ENCODE data around the gene CCR2.

DNA sequence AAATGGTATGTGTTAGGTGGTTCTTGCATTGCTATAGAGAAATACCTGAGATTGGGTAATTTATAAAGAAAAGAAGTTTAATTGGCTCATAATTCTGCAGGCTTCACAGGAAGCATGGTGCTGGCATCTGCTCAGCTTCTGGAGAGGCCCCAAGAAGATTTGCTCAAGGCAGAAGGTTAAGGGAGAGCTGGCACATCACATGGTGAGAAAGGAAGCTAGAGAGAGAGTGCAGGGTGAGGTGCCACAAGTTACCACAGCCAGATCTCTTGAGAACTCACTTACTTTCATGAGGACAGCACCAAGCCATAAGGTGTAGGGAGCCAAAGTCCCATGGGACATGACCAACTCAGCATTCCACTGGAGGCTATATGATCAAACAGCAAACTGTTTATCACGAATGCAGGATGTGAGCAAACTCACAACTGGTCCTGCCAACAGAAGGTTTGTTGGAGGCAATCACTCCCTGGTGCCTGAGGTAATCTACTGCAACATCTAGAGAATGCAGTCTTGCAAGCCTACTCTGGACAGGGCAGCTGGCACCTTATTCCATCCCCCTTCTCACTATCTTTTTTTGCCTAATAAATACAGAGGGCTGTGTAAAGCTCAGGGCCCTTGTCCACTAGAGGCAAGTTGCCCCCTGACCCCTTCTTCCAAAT, 28.1 kb upstream of the CCR2 start:
- TF ChIP-seq CTCF (IDR thresholded peaks at IDR 0.05) (no peak), EP300 (IDR thresholded peaks at IDR 0.05) (no peak)
